GM12864 (cell line): ENCODE data around the gene CARMIL1.

Experiments used
- DNase-seq: peaks from one replicate; pipeline ENCODE4 v3.0.0-alpha.2; 2011; ENCODE audit warnings: low read depth
- H3K4me3 ChIP-seq: 2 replicates; pipeline ENCODE4 v1.5.1; 2011; ENCODE audit warnings: mild to moderate bottlenecking, low read depth, low read length, control low read depth
- TF ChIP-seq, protein P1 (sequence below): IDR thresholded peaks from 2 replicates; pipeline ENCODE4 v1.5.1; 2011; ENCODE audit warnings: low read depth, mild to moderate bottlenecking, moderate library complexity, low read length, control low read depth, inconsistent platforms; ENCODE audit errors: missing control alignments

CARMIL1 gene

DNA sequence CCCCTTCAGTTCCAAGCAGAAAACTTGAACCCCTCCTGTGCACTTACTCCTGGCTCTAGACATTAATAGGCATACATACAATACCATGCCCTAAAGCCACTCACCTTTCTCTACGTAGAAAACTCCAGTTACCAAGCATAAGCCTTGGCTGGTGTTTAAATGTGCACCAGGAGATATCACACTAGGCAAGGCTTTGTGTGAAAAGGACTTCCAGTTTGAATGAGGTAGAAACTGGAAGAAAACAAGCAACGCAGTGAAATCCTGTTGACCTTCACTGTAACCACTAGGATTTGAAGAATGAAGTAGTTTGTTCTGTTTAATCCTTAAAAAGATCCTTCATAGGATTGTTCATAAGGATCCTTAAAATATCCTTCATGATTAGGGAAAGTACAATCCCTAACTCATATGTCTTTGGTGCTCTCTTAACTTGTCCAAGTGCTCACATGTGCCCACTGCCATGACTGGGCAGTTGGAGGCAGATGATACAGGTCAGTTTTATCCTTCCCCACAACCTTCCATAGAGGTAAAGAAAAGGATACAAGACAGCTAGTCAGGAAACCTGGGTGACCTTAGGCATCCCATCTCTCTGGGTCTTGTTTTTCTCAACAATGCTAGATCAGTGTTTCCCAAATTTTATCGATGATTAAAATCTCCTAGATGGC, 363.6 kb downstream of the CARMIL1 start:
- TF ChIP-seq, protein P1, sequence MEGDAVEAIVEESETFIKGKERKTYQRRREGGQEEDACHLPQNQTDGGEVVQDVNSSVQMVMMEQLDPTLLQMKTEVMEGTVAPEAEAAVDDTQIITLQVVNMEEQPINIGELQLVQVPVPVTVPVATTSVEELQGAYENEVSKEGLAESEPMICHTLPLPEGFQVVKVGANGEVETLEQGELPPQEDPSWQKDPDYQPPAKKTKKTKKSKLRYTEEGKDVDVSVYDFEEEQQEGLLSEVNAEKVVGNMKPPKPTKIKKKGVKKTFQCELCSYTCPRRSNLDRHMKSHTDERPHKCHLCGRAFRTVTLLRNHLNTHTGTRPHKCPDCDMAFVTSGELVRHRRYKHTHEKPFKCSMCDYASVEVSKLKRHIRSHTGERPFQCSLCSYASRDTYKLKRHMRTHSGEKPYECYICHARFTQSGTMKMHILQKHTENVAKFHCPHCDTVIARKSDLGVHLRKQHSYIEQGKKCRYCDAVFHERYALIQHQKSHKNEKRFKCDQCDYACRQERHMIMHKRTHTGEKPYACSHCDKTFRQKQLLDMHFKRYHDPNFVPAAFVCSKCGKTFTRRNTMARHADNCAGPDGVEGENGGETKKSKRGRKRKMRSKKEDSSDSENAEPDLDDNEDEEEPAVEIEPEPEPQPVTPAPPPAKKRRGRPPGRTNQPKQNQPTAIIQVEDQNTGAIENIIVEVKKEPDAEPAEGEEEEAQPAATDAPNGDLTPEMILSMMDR: no peak
- no peak overlapping the region for H3K4me3 ChIP-seq
- DNase-seq: no peak

DNA sequence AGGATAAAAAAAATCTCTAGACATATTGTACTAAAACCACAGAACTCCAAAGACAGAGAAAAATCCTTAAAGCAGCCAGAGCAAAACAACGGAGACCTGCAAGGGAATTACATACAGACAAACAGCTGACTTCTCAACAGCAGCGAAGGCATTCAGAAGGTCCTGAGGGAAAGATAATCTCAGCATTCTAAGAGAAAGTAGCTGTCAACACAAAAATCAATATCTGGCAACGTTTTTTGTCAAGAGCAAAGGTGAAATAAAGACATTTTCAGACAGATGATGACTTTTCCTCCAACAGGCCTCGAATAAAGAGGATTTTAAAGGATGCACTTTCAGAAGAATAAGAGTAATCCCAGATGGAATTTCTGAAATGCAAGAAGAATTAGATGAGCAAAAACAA, 366.7 kb downstream of the CARMIL1 start:
- no peak for DNase-seq
- TF ChIP-seq, protein P1: no peak
- no peak overlapping the region for H3K4me3 ChIP-seq

DNA sequence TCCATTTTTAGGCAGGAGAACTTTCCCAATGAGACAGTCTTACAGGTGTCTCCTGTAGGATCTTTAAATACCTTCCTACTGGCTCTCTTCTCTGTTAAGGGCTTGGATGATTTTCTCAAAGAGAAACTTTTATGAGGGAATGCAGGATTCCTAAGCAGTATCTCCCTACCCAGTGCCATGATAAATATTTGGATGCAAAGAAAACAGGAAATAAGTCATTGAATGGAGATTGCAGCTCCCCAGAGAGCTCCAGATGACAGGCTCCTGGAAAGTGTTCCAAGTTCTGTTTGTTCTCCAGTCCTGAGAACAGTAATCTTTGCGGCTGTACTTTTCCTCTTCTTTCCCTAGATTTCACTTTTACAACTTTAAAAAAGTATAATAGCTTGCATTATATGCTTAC, 370.4 kb downstream of the CARMIL1 start:
- H3K4me3 ChIP-seq: no peak overlapping the region
- TF ChIP-seq, protein P1: no peak
- no peak for DNase-seq

DNA sequence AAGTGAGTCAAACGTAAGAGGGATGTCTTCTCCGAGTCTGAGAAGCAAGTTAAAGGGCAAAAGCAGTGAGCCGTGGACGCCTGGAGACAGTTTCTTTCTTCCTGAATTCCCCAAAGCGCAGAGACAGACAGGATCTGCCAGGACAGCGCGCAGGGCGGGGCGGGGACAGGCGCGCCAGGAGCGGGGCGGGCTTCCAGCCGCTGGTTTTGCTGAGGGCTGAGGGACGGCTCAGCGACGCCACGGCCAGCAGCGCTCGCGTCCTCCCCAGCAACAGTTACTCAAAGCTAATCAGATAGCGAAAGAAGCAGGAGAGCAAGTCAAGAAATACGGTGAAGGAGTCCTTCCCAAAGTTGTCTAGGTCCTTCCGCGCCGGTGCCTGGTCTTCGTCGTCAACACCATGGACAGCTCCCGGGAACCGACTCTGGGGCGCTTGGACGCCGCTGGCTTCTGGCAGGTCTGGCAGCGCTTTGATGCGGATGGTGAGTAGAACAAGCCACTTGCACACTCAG, 372.9 kb downstream of the CARMIL1 start, which contains the start of gene SCGN:
Gene SCGN (plus strand): TSS at position 209 of the 509 bp plus-strand sequence. CDS start 189 bp downstream, at position 398.
- TF ChIP-seq, protein P1: no peak
- DNase-seq: no peak
- H3K4me3 ChIP-seq: no peak within 1 kb of the TSS

DNA sequence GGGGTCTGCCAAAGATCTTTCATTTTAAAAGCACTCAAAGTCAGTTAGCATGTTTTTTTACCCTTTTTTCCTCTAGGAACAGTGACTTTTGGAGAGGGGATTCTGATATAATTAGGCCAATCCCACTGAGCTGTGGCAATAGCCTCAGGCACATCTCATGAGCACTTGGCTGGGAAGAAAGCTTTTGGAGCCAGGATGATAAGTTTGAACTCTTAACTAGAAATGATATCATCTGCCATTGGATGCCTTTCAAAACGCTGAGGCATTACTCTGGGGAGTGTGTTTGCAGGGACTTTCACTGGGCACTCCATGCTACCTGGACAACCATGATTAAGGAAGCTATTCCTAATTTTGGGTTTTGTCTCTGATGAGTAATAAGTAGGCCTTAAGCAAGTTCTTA, 376.5 kb downstream of the CARMIL1 start:
- DNase-seq: no peak
- TF ChIP-seq, protein P1: no peak

DNA sequence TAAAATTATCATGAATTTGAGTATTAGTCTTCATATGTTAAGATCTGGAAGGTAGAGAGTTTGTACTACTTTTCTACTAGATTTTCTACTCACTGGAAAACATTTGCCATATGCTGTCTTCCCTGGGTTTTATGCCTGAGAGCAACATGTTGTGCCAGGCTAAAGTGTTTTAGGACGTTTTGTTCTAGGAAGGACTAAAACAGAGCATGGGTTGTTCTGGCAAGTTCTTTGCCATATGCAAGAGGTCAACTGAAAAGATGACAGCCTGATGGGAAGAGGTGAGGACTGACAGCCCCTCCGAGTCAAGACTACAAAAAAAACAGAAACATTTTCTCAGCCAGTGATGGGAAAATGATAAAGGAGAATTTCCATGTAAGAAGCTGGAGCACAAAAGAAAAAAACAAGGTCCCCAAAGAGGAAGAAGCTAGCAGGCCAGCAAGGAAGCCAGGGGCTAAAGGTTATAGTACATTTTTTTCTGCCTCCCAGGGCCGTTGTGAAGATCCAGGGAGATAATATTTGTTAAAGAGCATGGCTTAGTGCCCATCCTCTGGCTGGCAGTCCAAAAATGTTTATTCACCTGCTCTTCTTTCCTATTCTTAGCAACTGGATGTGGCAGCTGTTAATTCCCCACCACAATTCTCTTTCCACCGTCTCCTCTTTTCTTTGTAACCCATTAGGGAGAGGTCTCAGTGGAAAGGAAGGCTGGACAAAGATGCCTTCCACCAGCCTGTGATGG, 380.6 kb downstream of the CARMIL1 start:
- DNase-seq: no peak
- no peak overlapping the region for H3K4me3 ChIP-seq
- TF ChIP-seq, protein P1: no peak

More for the DNA sequence above, 376.5 kb downstream of the CARMIL1 start:
- H3K4me3 ChIP-seq: no peak overlapping the region
